ENCODE measurements around the gene LCAT. TPM values are rescaled to one million over a fixed set of nuclear protein-coding genes. Genes with fewer than 3 reads are reported as not detected.

LCAT gene
- total RNA-seq, 6 experiments from 2014 or later = 17.6 to 21.8 (median 19.8) TPM

GRCh38 chr16:67966549-67967182, 22.7 kb upstream of the LCAT start:
- Mint-ChIP-seq H3K36me3 (ENCODE audit: low read depth) (peaks cover 42% of the 10 kb centered on the region), H3K4me1 (ENCODE audit: low read depth) (peaks cover 52% of the 10 kb centered on the region), H3K4me3 (peak overlapping the region; percentile 100), H3K27me3 (ENCODE audit: insufficient read depth) (peaks cover 5% of the 10 kb centered on the region; the same call in 1 of the 2 replicates), H3K9me3 (no peaks in the 10 kb centered on the region), H3K27ac (peak overlapping the region; percentile 97)
- peak; percentile 65 for DNase-seq
- TF ChIP-seq, protein P1, sequence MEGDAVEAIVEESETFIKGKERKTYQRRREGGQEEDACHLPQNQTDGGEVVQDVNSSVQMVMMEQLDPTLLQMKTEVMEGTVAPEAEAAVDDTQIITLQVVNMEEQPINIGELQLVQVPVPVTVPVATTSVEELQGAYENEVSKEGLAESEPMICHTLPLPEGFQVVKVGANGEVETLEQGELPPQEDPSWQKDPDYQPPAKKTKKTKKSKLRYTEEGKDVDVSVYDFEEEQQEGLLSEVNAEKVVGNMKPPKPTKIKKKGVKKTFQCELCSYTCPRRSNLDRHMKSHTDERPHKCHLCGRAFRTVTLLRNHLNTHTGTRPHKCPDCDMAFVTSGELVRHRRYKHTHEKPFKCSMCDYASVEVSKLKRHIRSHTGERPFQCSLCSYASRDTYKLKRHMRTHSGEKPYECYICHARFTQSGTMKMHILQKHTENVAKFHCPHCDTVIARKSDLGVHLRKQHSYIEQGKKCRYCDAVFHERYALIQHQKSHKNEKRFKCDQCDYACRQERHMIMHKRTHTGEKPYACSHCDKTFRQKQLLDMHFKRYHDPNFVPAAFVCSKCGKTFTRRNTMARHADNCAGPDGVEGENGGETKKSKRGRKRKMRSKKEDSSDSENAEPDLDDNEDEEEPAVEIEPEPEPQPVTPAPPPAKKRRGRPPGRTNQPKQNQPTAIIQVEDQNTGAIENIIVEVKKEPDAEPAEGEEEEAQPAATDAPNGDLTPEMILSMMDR (IDR thresholded peaks at IDR 0.05) = no peak

DNA sequence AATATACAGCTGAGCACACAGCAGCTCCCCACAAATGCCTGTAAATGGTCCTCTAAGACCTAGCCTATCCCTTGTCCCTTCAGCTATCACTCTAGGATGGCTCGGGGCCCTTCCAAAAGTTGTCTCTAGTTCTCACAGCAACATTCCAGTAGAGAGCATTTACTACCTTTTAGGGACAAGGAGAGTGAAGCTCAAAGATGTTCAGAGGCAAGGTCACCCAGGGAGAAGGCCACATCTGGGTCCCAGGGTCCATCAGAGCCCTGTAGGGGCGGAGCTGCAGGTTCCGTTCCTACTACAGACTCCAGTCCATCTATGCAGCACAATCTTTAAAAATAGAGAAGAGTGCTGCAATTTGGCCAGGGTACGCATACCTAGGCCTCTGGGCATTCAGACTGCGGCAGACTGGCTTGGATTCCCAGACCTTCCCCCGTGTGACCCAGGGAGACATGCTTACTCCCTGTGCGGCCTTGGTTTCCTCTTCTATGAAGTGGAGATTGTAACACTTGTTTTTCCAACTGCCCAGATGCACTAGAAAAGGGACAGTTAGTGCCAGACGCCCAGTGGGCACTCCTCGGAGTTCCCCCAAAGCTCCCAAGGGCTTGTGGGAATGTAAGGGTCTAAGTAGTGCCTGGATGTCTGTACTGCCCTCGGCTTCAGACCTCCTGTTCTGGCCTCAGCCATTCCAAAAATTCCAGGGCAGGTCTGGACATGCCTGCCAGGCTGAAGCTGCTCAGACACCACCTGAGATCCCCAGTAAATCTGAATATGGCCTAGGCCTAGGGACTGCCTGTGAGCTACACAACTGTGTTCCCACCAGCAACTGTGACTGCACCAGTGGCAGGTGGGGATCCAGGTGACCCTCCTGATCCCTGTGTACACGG, 22.0 kb upstream of the LCAT start:
- H3K36me3 Mint-ChIP-seq (ENCODE audit: low read depth) = peaks cover 45% of the 10 kb centered on the region
- peaks cover 59% of the 10 kb centered on the region for H3K4me1 Mint-ChIP-seq (ENCODE audit: low read depth)
- no peaks in the 10 kb centered on the region for H3K9me3 Mint-ChIP-seq
- peaks cover 3% of the 10 kb centered on the region; the same call in 1 of the 2 replicates for H3K27me3 Mint-ChIP-seq (ENCODE audit: insufficient read depth)
- DNase-seq = no peak
- H3K4me3 Mint-ChIP-seq = peak overlapping the region; percentile 100
- peak overlapping the region; percentile 97 for H3K27ac Mint-ChIP-seq
- TF ChIP-seq, protein P1 (IDR thresholded peaks at IDR 0.05) = no peak

DNA sequence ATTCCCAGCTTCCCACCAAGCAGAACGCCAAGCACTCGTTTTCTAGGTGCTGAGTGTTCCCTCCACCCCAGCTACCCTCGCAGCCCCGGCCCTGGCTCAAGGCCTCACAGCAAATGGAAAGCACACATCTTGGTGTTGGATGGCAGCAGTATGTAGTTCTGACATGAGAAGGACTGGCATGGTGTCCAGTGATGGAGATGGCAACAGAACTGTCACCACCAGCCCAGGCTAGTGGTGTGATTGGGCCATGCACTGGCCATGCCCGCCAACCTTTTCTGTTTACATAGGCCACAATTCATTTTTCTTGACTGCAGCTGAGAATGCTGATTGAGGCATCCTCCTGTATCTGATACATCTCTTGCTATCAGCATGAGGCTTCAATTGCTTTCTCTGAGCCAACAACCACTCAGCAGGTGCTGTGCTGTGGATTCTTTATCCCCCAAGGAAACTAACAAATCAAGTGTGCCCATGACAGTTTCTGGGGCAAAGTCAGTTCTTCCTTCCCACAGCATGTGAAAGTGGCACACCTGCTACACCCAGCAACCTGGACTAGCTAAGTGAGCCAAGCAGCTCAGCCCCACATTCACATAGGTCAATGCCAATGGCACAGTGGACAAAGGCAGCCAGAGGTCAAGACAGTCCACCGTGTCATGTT, 20.7 kb upstream of the LCAT start:
- Mint-ChIP-seq H3K27me3 (ENCODE audit: insufficient read depth) (peaks cover 3% of the 10 kb centered on the region; the same call in 1 of the 2 replicates), H3K9me3 (no peaks in the 10 kb centered on the region), H3K4me1 (ENCODE audit: low read depth) (peaks cover 72% of the 10 kb centered on the region), H3K4me3 (peak overlapping the region; percentile 100), H3K27ac (peak overlapping the region; percentile 42), H3K36me3 (ENCODE audit: low read depth) (peaks cover 56% of the 10 kb centered on the region)
- DNase-seq = no peak
- TF ChIP-seq, protein P1 (IDR thresholded peaks at IDR 0.05) = no peak

- Mint-ChIP-seq H3K27me3 (ENCODE audit: insufficient read depth) (peaks cover 3% of the 10 kb centered on the region; the same call in 1 of the 2 replicates), H3K4me1 (ENCODE audit: low read depth) (peaks cover 74% of the 10 kb centered on the region), H3K36me3 (ENCODE audit: low read depth) (peaks cover 56% of the 10 kb centered on the region), H3K27ac (no peak overlapping the region), H3K9me3 (no peaks in the 10 kb centered on the region), H3K4me3 (no peak overlapping the region)
- no peak for DNase-seq
- TF ChIP-seq, protein P1 (IDR thresholded peaks at IDR 0.05) = no peak
Observed at GRCh38 chr16:67963662-67964321, 19.9 kb upstream of the LCAT start.

- H3K27me3 Mint-ChIP-seq (ENCODE audit: insufficient read depth) = peaks cover 3% of the 10 kb centered on the region; the same call in 1 of the 2 replicates
- no peak overlapping the region for H3K4me3 Mint-ChIP-seq
- peaks cover 76% of the 10 kb centered on the region for H3K4me1 Mint-ChIP-seq (ENCODE audit: low read depth)
- no peak for DNase-seq
- peaks cover 61% of the 10 kb centered on the region for H3K36me3 Mint-ChIP-seq (ENCODE audit: low read depth)
- TF ChIP-seq, protein P1 (IDR thresholded peaks at IDR 0.05) = no peak
- H3K27ac Mint-ChIP-seq = no peak overlapping the region
- H3K9me3 Mint-ChIP-seq = no peaks in the 10 kb centered on the region
Observed at GRCh38 chr16:67963292-67963661, 19.4 kb upstream of the LCAT start.
